NT2/D1 (cell line): ENCODE data around the gene SOWAHC.

Source experiments
- SUZ12 ChIP-seq: IDR thresholded peaks from 2 replicates; pipeline ENCODE4 v1.6.1; 2011; ENCODE audit not compliant: insufficient read length, insufficient read depth; ENCODE audit errors: extremely low read depth
- YY1 ChIP-seq: IDR thresholded peaks from 2 replicates; pipeline ENCODE4 v1.6.1; 2011; ENCODE audit not compliant: insufficient read length, insufficient read depth
- ZNF274 ChIP-seq: IDR thresholded peaks from 2 replicates; pipeline ENCODE4 v1.6.1; 2011; ENCODE audit warnings: mild to moderate bottlenecking, low read depth, low read length

- TF ChIP-seq YY1 = no peak
- no peak for TF ChIP-seq SUZ12
- TF ChIP-seq ZNF274 = no peak
These were observed 16.9 kb upstream of the SOWAHC start for GRCh38 chr2:109597283-109597682.
